NCI-H345 (cell line): ENCODE measurements around the gene RAD51B.

Experiments used
- DNase-seq: peaks from one replicate; lab custom pipeline; 2025; lab: John Stamatoyannopoulos, UW

The RAD51B gene

GRCh38 chr14:68573722-68574121 lies 754.1 kb downstream of the RAD51B start:
- DNase-seq: no peak

DNA sequence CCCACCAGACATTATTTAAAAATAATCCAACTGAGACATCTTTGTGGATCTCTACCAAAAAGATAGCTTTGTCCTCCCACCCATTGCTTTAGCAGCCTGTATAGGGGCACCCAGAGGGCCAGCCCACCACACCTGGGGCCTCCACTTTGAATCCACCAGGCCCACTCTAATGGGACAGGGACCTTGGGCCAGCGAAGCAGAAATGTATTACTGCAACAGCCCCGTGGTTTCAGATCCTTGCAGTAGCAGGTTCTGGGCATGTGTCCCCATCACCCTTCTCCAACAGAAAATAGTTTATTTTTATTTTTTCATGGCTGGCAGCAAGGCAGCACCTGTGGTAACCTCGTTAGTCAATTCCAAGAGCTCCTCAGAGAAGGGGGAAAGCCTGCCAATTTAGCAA lies 754.9 kb downstream of the RAD51B start:
- DNase-seq: no peak

- DNase-seq: peak; percentile 7
Measured at GRCh38 chr14:68574906-68575305, 755.3 kb downstream of the RAD51B start.

DNA sequence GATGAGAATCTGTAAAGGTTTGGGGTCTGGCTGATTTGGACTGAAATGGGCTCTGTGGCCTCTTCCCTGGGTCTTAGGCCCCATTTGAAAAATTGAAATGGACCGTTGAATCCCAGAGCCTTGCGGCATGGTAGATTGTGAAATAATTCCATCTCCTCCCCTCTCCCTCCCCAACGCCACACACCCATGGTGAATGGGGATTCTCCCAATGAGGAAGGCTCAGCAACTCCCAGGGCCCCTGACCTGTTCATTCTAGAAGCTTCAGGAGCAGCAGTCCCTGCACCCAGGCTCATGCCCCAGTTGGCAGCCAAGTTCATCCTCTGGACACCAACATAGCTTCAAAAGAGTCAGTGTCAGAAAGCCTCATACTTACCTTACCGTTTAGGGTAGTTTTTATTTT lies 755.8 kb downstream of the RAD51B start:
- DNase-seq: no peak

DNA sequence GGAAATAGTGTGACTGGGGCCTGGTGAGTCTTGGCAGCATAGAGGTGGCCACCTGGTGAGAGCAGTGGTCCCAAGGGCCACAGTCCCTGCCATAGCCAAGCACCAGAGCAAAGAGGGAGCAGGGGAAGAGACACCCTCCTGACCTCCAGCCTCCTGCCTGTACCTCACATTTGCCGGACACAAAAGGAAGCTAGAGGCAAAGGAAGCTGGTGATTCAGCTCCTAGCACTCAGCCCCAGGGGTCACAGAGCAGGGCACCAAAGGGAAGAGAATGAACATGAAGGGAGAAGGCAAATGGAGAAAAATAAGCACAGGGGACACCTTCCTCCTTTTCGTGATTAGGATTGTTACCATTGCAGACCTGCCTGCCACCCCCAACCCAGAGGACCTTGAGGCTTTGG lies 756.5 kb downstream of the RAD51B start:
- no peak for DNase-seq

DNA sequence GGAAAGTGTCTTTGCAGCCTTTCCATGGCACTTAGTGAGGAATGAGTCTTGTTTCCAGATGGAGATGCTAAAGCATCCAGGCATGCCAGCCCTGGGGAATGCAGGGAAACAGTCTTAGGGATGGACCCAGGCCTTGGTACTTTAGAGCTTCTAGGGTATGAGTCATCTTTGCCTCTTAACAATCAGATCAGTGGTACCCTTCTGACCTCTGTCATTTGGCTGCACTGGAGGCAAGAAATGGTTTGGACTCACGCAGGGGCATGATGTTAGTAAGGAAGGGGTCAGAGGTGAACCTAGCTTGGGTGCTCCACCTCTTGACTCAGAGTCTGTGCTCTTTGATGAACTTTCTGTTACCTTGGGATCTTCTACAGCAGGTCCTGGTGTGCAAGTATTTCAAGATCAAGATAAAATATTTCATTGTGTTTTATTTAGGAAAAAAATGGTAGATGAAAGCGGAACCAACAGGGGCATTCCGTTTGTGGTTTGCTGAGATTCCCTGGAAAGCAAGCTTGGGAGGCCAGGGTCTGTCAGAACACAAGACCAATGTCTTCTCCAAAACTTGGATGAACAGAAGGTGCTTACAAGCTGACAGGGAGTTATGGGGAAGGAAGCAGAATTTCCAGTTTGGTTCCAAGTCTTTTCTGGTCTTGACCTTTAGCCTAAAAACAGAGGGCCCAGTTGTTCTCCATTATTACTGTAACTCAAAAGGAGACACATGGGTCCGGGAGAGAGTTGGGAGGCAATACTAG lies 757.1 kb downstream of the RAD51B start:
- no peak for DNase-seq

GRCh38 chr14:68577802-68578541 lies 758.4 kb downstream of the RAD51B start:
- no peak for DNase-seq

DNA sequence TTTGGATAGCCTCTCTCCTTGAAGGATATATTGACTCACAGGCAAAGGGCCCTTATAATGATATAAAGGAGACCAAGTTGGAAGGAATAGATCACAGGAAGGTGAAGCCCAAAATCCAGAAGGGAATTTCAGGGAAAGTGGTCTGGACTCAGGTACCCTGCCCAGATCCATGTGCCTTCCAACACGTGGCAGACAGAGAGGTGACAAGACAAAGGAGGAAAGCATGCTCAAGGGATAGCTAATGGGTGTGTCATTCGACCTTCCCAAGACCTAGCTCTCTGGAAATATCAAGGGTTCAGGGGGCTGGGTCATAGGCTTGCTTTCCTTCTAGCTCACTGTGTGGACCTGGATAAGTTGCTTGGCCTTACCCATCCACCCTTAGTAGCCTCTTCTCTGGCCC lies 759.0 kb downstream of the RAD51B start:
- DNase-seq: no peak

GRCh38 chr14:68580096-68580645 lies 760.6 kb downstream of the RAD51B start:
- no peak for DNase-seq

DNA sequence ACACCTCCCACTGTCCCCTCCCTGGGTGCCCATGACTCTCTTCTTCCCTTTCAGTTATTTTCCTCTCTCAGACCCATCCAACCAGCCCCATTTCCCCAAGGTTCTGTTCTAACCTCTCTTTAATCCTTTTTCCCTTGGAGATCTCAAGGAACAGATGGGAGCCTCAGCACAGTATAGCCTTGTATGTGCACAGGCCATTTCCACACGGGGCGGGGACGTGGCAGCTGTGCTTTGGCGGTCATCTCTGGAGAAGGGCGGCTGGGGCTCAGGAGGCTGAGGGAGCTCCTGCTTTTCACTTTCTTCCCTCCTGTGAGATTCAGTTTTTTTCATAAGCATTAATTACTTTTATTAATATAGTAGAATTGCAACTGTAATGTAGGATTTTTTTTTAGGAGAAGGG lies 761.1 kb downstream of the RAD51B start:
- DNase-seq: no peak

DNA sequence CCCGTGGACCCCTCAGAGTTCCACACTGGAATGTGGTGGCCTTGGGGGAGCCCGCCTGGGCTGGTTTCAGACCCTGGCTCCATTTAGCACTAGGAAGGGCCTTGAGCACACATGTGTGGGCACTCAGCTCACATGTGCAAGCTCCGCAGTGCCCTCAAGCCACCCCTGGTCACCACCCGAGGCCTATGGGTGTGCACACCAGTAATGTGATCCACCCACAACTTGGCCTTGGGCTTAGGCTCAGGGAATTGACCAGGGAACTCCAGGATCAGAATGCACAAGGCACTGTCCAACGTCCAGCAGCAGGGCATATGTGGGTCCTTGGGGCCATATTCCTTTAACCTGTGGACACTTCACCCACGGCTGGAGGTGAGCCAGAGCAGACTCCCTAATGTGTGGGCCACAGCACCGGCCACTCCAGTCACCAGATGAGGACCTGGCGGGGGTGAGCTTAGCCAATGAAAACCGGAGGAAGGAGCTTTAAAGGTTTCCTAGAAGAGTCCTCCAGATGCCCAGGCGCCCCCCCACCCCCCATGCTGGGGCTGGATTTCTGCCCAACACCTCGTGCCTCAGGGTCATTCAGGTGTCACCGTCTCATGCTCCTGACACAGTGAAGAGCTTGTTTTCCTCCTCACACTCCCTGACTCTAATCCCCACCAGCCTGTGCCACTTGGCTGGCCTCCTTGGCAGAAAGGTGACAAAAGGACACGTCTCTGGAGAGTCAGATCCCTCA lies 764.1 kb downstream of the RAD51B start:
- DNase-seq: no peak

- DNase-seq: no peak
Measured at GRCh38 chr14:68584786-68585185, 765.2 kb downstream of the RAD51B start.

DNA sequence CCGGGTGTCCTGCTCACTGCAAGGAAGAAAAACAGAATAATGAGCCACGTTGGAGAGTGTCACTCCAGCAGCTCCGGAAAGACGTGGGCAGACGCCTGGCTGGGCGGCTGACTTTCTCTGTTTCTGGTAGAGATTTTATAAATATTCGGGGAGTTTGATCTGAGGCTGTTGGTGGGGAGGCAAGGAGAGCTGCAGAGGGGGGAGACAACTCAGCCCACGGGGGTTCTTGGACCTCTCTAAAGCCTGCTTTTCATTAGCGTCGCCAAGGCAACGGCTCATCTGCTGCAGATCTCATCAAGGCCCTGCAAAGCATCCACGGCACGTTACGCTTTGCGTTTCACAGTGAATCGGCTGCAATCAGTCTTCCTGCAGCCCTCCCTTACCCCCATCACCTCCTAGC lies 766.1 kb downstream of the RAD51B start:
- DNase-seq: no peak

GRCh38 chr14:68586896-68587751 lies 767.5 kb downstream of the RAD51B start:
- DNase-seq: no peak

- DNase-seq: no peak
Measured at GRCh38 chr14:68587931-68588330, 768.4 kb downstream of the RAD51B start.

GRCh38 chr14:68589447-68590200 lies 770.0 kb downstream of the RAD51B start:
- no peak for DNase-seq

GRCh38 chr14:68590201-68590522 lies 770.6 kb downstream of the RAD51B start:
- no peak for DNase-seq

- no peak for DNase-seq
Measured at GRCh38 chr14:68591786-68592185, 772.2 kb downstream of the RAD51B start.

GRCh38 chr14:68592948-68593556 lies 773.5 kb downstream of the RAD51B start:
- DNase-seq: no peak

GRCh38 chr14:68593806-68594536 lies 774.4 kb downstream of the RAD51B start:
- no peak for DNase-seq
